GM18861 (cell line): Measurements from ENCODE around the gene SLC25A45.
"Not testable (repeated sequence)": the region's sequence is repeated elsewhere in the genome, so short reads cannot be mapped to it uniquely, and the experiment has no call there.

Experiments used
- ATAC-seq: cut with Tn5 transposase; IDR thresholded peaks from one replicate; pipeline ENCODE4 v1.9.1; 2021; ENCODE audit not compliant: unreplicated experiment

SLC25A45 gene

DNA sequence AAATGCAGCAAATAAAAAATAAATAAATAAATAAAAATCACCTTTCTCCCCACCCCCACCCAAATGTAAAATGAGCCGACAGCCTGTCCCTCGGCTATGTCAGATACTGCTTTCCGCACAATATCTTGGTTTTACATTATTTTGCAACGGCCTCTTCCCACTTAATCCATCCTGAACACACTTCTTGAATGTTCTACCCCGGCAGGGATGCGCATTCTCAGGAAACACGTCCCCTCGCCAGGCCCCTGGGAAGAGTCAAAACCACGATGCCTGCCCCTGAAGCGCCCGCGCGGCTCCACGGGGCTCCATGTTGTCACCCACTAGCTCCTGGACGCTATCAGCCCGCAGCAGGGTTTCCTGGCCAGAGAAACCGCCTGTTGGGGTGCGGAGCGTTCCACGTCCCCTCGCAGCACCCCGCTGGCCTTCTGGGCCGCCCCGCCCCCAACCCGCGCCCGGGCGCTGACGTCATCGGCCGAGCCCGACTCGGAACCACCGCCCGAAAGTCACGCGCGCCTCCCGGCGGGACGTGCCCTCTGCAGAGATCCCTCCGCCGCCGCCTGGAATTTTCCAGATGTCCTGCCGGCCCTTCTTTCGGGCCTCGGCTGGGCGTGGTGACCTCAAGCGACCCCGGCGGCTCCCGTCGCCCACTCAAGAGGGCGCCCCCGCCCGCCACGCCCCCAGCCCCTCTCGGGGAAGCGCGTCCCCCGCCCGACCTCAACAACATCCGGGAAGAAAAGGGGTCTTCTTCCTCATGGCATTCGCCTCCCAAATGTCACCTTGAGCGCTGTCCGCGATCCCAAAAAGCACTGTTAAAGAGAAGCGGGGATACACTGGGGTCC is 39.6 kb upstream of the SLC25A45 start:
- no peak for ATAC-seq

DNA sequence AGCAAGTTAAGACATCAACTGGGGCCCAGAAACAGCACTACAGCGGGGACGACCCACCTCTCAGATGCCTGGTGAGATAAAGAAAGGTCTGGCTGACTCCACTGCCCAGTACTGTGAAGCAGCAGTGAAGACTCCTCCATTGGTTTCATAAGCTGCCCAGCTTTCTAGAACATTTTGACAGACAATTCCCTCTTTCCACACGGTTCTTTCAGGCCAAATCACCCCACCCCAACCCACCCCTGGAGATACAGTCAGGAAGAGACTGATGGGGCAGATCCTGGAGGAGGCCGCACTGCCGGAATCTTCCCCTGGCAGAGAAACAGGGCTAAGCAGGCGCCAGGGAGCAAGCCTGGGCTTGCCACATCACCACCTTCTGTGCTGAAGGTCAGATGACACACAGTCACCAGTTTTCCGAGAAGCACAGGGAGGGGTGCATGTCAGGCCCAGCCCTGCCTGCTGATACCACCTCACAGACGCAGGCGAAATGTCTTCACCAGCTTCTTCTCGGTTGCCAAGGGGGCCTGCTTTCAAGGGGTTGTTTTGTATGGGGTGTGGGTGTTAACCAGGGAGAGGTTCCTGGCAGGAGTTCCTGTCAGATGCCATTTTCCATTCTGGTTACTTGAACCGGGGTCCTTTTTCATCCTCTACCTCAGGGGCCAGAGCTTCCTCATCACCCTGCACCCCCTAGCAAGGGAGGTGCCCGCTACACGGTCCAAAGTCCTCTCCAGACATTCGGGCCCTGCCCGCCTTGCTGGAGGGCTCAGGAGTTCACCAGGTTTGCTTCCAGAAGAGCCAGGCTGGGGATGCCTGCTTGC is 38.7 kb upstream of the SLC25A45 start:
- no peak for ATAC-seq

DNA sequence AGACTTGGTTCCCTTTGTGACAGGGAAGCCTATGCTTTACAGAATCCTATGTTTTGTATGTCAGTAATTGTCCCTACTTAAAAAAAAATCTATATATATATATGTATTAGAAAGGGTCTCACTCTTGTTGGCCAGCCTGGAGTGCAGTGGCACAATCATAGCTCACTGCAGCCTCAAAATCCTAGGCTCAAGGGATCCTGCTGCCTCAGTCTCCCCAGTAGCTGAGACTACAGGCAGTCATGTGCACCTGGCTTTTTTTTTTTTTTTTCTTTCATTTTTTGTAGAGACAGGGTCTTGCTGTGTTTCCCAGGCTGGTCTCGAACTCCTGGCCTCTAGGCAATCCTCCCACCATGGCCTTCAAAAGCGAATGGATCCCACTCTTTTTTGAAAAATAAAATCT is 38.1 kb upstream of the SLC25A45 start:
- ATAC-seq, result no peak

DNA sequence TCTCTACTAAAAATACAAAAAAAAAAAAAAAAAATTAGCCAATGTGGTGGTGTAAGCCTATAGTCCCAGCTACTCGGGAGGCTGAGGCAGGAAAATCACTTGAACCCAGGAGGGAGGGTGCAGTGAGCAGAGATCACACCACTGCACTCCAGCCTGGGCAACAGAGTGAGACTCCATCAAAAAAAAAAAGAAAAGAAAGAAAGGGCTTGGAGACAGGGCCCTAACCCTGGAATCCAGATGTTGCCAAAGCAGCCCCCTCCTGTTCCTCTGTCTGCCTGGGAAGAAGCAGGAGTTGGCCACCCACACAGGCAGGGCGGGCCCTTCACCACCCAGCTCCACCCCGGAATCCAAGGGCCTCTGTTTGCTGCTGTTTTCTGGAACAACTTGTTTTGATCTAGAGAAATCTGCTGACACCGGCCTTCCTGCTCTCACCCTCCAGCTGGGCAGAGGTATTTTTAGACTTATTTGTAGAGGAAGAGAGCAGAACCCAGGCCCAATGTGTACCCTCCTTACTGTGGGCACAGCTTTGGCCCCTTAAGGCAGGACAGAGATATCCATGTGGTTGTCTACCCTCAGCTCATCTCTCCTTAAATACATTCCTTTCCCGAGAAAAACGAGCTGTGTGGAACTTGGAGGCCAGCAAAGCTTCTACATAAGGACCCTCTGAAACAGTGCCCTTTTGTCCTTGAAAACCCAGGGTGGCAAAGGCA is 37.5 kb upstream of the SLC25A45 start:
- no peak for ATAC-seq

DNA sequence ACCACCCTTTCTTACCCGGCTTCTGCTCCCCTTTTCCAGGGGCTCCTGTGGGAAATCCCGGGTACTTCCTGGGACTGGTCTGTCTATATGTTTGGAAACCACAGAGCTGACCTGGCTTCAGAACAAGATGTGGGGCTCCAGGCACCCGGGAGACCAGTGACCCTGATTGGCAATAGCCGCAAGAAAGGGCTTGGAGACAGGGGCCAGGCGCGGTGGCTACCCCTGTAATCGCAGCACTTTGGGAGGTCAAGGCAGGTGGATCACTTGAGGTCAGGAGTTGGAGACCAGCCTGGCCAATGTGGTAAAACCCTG is 37.0 kb upstream of the SLC25A45 start:
- ATAC-seq, result no peak

DNA sequence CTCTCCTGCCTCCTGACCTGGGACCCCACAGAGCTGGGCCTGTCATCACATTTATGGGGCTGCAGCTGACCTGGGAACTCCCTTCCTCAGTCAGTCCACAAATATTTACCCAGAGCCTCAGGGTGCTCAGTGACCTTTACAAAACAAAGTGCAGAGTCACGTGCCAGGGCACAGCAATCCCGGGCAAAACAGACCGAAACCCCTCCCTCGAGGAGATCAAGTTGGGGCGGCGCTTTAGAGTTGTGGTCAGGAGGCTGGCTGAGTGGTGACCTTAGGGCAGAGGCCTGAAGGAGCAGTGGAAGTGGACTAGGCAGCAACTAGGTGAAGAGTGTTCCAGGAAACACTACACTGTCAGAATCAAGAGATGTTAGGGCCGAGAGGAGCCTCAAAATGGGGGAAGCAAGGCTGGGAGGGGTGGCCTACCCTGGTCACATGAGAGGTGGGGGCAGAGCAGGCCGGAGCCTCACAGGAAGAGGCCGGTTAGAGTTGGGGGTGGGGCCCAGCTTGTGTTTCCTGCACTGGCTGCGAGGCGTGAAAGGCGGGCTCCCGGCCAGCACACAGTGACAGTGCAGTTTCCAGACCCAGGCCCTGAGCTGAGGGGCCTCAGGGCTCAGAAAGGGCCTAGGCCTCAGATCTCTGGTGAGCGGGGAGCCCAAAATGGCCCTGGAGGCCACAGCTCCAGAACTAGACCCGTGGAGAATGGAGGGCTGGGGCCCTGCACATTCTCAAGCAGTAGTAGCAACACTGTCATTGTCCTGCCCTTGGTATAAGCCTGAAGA is 36.4 kb upstream of the SLC25A45 start:
- peak; percentile 24 for ATAC-seq

DNA sequence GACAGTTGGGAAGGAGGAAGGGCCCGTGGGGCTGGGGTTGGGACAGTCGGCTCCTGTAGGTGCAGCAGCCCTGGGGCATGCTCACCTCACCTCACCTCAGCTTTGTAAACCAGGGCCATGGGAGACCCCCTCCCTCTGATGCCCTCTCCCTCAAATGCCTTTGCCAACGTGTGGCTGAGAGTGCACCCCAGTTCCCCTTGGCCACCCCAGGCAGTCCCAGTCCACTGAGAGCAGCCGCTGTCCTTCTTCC is 35.9 kb upstream of the SLC25A45 start:
- no peak for ATAC-seq

DNA sequence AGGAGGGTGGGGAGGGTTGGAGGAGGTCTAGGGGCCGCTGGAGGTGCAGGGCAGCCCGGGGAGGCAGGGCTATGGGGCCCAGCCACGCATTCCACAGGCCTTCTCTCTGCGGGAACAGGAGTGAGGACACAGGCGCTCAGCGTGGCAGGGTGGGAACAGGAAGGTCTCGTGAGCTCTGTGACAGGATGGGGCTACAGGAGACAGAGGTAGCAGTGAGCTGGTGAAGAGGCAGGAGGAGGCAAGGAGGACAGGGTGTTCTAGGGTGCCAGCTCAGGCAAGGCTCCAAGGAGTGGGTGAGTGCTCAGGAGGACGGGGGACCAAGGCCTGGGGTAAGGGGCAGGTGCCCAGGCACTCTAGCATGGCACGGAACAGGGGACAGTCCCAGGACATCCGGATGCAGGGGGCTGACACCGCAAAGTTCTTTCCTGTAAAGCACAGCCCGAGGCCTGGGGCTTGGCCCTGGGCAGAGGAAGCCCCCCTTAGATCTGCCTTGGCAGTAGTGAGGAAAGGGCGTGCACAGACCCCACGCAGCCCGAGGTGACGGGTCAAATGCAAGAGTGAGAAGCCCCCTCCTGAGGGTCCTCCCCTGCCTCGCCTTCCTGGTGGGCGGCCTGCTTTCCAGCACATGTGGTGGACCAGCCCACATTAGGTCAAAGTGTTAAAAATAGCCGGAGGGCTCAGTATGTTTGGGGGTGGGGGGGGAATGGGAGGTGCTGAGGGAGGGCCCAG is 35.4 kb upstream of the SLC25A45 start:
- no peak for ATAC-seq

DNA sequence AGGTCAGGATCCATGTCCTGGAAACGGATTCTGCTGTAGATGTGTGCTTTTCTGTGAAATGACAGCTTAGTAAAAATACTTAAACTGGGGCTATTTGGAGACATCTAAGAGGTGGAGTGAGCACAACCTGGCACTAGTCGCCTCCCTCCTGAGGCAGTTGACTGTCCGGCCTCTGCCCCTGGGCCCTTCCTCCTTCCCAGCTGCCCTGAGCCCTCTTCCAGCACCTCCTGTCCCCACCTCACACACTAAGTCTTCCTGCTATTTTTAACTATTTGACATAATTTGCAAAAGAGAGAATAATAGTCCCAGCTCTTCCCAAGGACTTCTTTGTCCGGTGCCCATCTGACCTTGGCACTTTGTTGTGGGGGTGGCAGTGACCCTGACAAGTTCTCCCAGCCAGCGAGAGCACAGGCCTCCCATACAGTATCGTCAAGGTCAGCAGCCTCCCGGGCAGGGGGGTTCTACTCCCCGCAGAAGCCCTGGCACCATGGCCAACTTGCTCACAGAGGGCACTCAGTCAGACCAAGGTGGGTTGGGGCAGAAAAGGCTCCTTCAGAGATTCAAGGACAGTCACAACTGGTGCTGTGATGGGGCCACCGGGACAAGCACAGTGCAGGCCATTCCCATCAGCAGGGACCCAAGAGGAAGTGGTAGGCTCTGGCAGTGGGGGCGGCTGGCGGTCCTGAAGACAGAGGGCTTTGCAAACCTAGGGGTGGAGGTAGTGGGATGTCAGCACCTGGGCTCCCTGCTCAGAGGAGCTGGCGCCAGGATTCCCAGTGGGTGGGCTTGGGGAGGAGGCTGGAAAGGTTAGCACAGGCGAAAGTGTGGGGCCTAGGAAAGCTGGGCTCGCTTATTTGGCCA is 34.6 kb upstream of the SLC25A45 start:
- ATAC-seq, result no peak

DNA sequence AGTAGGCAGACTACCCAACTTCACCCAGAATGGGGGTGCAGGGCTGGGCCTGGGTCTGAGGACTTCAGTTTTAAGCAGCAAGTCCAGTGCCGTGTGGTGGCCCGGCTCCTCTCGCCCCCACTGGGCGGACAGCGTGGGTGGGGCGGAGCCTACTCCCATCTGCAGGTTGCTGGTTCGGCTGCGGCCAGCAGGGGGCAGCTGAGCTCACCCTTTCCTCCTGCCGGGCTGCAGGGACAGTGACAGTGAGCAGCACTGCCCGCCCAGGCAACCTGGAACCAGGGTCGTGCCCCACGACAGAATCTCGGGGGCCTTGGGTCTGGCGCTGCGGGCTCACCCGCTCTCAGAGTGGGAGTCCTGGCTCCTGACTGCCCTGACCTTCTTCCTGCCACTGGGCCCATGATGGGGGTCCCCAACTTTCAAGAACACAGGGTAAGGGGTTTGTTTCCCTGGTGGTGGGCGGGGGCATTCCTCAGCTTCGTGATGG is 33.9 kb upstream of the SLC25A45 start:
- peak; percentile 23 for ATAC-seq

DNA sequence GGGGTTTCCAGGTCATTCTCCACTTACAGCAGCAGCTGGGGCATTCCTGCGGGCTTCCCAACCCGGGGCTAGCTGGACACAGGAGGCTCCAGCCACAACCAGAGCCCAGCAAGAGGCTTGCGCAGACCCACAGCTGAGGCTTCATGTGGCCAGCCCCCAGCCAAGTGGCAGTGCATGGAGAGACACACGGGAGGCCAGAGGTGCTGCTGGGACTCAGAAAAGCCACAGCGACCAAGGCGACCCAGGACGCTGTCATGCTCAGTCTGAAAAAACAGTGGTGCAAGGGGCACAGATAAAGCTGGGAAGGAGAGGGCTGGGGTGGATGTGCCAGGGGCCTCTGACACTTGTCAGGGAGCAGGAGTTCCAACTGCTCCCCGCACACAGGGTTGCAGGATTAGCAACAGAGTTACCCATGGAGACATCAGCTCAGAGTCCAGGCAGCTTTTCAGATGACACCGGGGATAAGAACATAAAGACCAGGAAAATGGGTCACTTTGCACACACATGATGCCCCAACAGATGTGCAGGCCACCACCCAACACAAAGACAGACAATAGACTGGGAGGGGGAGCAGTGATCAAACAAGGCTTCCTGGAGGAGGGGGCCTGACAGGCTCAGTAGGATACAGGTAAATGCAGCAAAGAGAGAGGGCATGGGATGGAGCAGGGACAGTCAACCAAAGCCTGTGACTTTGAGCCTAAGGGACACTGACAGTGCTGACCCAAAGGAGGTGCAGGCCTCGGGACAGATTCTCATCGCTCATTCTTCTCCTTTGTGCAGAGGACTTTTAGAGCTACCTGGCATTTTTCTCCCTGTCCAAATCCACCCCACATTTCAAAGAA is 33.3 kb upstream of the SLC25A45 start:
- no peak for ATAC-seq

DNA sequence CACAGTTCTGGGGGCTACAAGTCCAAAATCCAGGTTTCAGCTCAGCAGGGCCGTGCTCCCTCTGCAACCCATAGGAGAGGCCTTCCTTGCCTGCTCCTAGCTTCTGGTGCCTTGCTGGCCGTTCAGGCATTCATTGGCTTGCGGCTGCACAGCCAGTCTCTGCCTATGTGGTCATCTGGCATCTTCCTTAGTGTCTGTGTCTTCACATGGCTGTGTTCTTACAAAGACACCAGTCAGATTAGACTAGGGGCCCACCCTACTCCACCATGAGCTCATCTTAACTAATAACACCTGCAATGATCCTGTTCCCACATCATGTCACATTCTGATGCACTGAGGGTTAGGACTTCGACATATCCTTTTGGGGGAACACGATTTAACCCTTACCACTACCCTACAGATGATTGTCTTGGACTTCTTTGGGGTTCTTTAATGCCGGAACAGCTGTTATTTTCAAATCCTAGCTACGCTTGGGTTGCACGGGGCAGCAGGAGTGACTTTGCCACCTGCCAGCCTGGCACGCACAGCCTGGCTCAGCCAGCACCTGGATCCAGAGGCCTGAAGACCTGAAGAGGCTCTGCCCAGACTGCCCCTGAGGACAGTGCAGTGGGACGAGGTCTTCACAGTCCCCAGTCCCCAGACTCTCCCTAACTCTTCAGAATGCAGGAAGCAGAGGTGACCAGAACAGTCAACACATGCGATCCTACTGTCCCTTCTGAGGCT is 32.5 kb upstream of the SLC25A45 start:
- no peak for ATAC-seq

DNA sequence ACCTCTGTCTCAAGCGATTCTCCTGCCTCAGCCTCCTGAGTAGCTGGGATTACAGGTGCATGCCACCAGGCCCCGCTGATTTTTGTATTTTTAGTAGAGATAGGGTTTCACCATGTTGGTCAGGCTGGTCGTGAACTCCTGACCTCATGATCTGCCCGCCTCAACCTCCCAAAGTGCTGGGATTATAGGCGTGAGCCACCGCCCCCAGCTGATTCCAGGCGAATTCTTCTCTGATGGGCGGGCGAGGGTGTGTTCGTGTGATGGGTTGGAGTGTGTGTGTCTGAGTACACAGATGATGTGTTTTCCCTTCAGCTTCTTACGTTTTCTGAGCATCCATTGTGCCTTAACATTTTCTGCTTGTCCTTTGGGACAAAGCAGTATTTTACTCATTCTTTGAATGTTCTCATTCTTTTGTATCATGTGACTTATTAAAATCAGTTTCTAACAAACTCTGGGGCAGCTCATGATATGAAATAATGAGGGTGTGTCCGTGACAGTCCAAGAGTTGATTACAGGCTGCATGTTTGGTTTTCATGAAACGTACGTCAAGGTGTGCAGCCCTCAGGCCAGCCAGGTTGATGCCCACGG is 30.7 kb upstream of the SLC25A45 start:
- ATAC-seq, result not testable (repeated sequence)

DNA sequence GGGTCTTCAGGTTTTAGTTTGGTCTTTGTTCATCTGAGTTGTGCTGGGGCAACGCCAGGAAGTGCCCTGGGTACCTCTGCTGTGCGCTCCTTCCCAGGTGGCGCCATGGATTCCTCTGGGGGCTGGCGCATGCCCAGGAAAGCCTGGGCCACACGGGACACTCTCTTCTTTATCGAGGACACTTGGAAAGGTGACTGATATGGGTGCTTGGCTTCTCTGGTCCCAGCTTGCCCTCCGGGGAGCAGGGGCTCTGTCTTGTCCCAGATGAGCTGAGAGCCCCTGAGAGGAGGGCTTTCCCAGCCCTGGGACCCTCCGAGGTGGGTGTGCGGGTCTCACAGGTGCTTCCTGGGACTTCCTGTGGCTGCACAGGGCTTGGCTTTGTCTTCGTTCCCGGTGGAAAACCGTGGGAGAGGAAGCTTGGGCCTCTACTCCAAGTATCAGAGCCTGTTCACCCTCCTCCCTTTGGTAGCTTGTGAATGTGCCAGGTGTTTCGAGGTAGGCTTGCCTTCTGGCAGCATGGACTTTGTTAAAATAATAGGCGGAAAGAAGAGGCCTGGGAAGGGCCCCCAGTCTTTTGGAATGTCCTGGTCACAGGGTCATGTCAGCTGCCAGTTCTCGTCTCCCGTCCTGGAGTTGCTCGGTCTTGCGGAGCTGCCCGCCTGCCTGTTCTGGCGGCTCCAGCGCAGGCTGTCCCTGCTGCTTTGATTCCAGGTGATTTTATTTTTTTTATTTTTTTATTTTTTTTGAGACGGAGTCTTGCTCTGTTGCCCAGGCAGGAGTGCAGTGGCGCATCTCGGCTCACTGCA is 30.0 kb upstream of the SLC25A45 start:
- no peak for ATAC-seq

DNA sequence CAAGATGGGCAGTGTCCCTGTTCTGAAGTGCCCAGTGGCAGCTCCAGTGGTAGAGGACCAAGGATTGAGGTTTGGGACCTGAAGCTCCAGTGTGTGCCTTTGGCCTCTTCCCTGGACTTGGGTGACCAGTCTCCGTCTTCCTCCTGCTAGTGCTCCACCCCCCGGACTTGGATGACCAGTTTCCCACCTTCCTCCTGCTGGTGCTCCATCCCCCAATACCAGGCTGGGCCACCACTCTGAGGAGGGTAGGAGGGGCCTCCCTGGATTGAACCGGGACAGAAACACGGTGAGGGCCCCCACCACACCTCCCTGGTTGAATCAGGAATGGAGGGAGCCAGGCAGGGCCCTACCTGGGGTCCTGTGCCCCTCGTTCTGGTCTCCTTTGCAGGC is 29.2 kb upstream of the SLC25A45 start:
- ATAC-seq, result no peak

DNA sequence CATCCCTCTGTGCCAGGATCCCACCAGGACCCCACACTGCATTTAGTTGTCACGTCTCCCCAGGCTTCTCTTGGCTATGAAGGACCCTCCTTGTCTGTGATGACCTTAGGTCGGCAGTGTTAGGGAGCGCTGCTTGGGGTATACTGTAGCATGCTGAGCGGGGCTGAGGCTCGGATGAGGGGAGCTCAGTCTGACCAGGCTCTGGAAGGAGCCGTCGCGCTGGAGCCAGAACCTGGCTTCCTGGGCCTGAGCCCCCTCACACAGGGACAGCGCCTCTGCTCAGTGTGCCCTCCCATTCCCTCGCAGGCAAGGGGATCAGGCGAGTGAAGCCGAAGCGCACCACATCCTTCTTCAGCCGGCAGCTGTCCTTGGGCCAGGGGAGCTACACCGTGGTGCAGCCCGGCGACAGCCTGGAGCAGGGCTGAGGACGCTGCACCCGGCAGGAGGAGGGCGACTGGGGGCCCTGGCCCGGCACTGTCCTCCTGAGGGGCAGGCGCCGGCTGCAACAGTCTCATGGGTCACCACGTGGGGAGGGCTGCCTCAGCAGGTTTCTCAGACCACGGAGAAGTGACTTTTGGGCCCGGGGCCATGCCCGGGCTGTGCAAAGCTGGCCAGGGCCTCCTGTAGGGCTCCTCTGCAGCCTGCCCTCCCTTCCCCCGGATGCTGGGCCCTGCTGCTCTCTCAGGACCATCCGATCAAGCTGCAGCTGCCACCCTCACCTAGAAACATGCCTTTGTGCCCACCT is 28.7 kb upstream of the SLC25A45 start:
- no peak for ATAC-seq
